Measurements from ENCODE around the gene HOXC6. TPM values are rescaled to one million over a fixed set of nuclear protein-coding genes. Genes with fewer than 3 reads are reported as not detected.

HOXC6 gene
- total RNA-seq, 1 experiment from 2014 or later: not detected

DNA sequence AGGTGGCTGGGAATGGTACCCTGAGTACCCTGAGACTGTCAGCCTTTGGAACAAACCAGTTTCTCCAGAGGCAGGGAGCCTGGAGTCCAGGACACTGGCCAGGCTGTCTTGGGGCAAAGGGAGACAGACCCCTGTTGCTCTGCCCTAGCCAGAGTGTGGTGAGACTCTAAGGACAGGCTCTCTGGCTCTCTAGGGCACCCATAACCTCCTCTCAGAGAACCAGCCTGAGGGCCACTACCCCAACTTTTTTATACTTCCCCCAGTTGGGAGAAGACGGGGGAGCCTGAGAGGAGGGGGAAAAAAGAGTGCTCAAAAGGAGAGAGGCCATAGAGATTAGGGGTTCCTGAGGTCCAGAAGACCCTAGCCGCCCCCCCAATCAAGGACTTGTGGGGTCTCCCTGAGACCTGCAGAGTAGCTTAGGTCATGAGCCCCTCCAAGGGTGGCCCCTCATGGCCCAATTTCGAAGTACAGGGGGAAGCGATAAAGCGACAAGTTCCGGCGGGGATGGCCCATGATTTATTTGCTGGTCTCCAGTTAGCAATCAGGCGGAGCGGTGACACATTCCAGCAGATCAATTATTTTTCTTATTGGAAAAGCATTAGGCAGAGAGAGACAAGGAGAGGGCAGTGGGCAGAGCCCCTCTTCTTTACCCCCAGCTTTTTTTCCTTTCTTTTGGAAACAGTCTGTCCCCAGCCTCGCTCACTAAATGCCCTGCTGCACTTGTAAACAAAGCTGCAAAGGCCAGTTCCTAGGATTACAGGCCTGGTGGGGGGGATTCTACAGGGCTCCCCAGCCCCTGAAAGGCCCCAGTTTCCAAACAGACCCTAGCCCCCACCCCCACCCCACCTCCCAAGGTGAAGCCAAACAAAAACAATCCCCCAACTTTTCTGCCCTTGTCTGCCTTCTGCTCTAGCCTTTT, 17.9 kb upstream of the HOXC6 start:
- Histone ChIP-seq H3K4me3 (ENCODE audit: low read length) (peak overlapping the region; percentile 52; the same call in 1 of the 2 replicates), H2AFZ (ENCODE audit: low read length) (peak overlapping the region; percentile 70; the same call in 1 of the 2 replicates), H3K27ac (ENCODE audit: low read length) (no peak overlapping the region), H3K27me3 (ENCODE audit: low read length) (no peaks in the 10 kb centered on the region), H3K4me2 (ENCODE audit: low read depth, low read length, poor library complexity, severe bottlenecking) (peak overlapping the region; percentile 53), H3K9me3 (ENCODE audit: low read length) (no peaks in the 10 kb centered on the region), H3K9me2 (replicated peaks; ENCODE audit: insufficient read depth, low read length) (no peaks in the 10 kb centered on the region), H3K79me2 (ENCODE audit: low read length) (no peaks in the 10 kb centered on the region), H3K36me3 (ENCODE audit: insufficient read depth, low read length) (no peaks in the 10 kb centered on the region), H3K4me1 (ENCODE audit: low read length) (peaks cover 19% of the 10 kb centered on the region), H3K9ac (ENCODE audit: low read length) (peak overlapping the region; percentile 50), H4K20me1 (ENCODE audit: insufficient read depth, low read depth, low read length) (no peaks in the 10 kb centered on the region)
- no peak for DNase-seq

DNA sequence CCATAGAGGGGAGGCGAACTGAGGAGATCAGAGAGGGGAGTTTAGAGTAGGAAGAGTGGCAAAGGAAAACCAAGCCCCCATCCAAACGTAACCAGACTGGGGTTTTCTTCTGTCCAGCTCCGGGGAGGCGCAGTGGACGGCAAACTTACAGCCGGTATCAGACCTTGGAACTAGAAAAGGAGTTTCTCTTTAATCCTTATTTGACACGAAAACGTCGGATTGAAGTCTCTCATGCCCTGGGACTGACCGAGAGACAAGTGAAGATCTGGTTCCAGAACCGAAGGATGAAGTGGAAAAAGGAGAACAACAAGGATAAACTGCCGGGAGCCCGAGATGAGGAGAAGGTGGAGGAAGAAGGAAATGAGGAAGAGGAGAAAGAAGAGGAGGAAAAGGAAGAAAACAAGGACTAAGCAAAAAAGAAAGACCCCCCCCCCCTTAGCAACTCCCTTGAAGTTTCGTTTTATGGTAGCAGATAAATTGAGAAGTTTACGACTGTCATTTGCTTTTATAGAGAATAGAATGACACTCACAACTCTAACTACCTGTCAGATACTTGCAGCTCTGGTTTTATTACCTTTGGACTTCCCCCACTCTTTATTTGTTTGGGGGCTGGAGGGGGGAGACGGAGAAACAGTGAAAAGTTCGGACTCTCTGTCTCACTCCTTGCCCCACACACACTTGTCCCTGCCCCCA, 17.1 kb upstream of the HOXC6 start:
- Histone ChIP-seq H3K79me2 (ENCODE audit: low read length) (no peaks in the 10 kb centered on the region), H3K4me2 (ENCODE audit: low read depth, low read length, poor library complexity, severe bottlenecking) (peak overlapping the region; percentile 53), H2AFZ (ENCODE audit: low read length) (peak overlapping the region; percentile 70; the same call in 1 of the 2 replicates), H3K27ac (ENCODE audit: low read length) (no peak overlapping the region), H3K9me3 (ENCODE audit: low read length) (no peaks in the 10 kb centered on the region), H3K27me3 (ENCODE audit: low read length) (no peaks in the 10 kb centered on the region), H4K20me1 (ENCODE audit: insufficient read depth, low read depth, low read length) (no peaks in the 10 kb centered on the region), H3K9ac (ENCODE audit: low read length) (peak overlapping the region; percentile 50), H3K9me2 (replicated peaks; ENCODE audit: insufficient read depth, low read length) (no peaks in the 10 kb centered on the region), H3K36me3 (ENCODE audit: insufficient read depth, low read length) (no peaks in the 10 kb centered on the region), H3K4me3 (ENCODE audit: low read length) (peak overlapping the region; percentile 52; the same call in 1 of the 2 replicates), H3K4me1 (ENCODE audit: low read length) (peaks cover 17% of the 10 kb centered on the region)
- DNase-seq: no peak

DNA sequence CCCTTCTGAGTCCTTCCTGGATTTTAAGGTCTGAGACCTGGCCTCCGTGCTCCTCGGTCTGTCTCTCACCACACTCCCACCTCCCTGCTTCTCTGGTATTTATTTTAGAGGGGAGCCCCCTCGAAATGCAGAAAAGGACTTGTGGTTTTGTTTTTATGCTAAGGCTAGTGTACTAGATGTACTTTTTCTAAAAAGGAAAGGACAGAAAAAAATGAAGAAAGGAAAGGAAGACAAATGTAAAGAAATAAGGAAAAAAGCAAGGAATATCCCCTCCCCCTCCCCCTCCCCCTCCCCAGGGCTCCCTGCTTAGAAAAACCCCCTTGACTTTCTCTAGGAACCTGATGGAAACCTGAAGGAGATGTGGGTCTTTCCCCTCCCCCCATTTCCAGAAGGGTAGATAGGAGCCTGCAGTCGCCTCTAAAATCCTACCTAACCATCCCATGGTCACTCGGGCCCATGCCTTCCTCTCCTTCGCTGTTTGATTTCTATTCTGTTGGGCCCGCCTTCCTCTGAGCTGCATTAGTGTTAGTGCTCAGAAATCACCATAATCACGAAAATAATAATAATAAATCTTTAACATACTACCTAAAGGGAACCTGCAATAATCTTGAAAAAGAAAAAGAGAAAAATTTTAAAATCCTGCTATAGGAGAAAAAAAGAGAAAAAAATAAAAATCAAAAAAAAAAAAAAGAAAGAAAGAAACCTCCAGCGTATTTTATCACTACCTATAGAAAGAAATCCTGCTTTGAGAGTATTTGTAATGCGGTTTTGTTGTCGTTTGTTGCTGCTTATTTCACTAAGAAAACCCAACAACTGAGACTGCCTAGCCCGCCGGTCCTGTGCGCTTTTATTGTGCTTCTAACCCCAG, 16.3 kb upstream of the HOXC6 start:
- H2AFZ ChIP-seq (ENCODE audit: low read length): peak overlapping the region; percentile 70; the same call in 1 of the 2 replicates
- no peaks in the 10 kb centered on the region for H3K27me3 ChIP-seq (ENCODE audit: low read length)
- peaks cover 14% of the 10 kb centered on the region for H3K4me1 ChIP-seq (ENCODE audit: low read length)
- H3K36me3 ChIP-seq (ENCODE audit: insufficient read depth, low read length): no peaks in the 10 kb centered on the region
- H3K4me3 ChIP-seq (ENCODE audit: low read length): peak overlapping the region; percentile 52; the same call in 1 of the 2 replicates
- H3K4me2 ChIP-seq (ENCODE audit: low read depth, low read length, poor library complexity, severe bottlenecking): peak overlapping the region; percentile 53
- no peaks in the 10 kb centered on the region for H4K20me1 ChIP-seq (ENCODE audit: insufficient read depth, low read depth, low read length)
- H3K9me2 ChIP-seq (replicated peaks; ENCODE audit: insufficient read depth, low read length): no peaks in the 10 kb centered on the region
- peak overlapping the region; percentile 50 for H3K9ac ChIP-seq (ENCODE audit: low read length)
- H3K9me3 ChIP-seq (ENCODE audit: low read length): no peaks in the 10 kb centered on the region
- no peak for DNase-seq
- H3K79me2 ChIP-seq (ENCODE audit: low read length): no peaks in the 10 kb centered on the region
- H3K27ac ChIP-seq (ENCODE audit: low read length): no peak overlapping the region

DNA sequence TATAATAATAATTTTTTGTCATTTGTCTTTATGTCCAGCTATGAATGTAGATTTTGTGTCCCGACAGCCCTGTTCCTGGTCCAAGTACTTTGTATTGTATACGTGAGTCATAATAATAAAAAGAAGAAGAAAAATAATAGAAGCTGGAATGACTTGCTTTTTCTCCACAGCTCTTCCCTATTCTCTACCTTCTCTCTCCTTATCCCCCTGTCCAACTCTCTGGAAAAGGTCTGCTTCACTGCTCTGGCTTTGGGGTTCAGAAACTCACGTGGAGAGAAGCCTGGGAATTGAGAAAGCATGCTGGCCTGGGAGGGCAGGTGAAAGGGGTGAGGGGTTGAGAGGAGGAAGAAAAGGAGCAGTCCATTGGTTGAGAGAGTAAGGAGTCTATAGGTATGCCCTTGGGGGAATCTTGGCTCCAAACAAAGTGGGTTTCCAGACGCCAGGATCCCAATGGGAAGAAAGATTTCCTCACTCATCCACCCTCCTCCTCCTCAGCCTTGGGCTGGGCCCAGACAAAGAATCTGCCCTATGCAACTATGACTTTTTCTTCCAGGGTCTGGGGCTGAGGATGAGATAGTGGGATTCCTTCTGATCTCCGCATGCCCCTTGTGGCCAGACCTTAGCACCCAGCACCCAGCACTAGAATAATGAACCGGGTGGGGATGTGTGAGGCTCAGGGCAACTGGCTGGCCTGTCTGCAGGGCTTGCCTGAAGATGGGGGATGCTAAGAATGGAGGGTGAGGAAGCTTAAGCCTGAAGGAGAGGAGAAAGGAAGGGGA, 15.4 kb upstream of the HOXC6 start:
- no peaks in the 10 kb centered on the region for H3K36me3 ChIP-seq (ENCODE audit: insufficient read depth, low read length)
- H3K27me3 ChIP-seq (ENCODE audit: low read length): no peaks in the 10 kb centered on the region
- peaks cover 18% of the 10 kb centered on the region for H3K4me1 ChIP-seq (ENCODE audit: low read length)
- H3K9ac ChIP-seq (ENCODE audit: low read length): no peak overlapping the region
- no peak overlapping the region for H3K27ac ChIP-seq (ENCODE audit: low read length)
- H3K4me2 ChIP-seq (ENCODE audit: low read depth, low read length, poor library complexity, severe bottlenecking): no peak overlapping the region
- H3K4me3 ChIP-seq (ENCODE audit: low read length): no peak overlapping the region
- no peaks in the 10 kb centered on the region for H3K79me2 ChIP-seq (ENCODE audit: low read length)
- H4K20me1 ChIP-seq (ENCODE audit: insufficient read depth, low read depth, low read length): no peaks in the 10 kb centered on the region
- H2AFZ ChIP-seq (ENCODE audit: low read length): no peak overlapping the region
- no peaks in the 10 kb centered on the region for H3K9me2 ChIP-seq (replicated peaks; ENCODE audit: insufficient read depth, low read length)
- no peak for DNase-seq
- no peaks in the 10 kb centered on the region for H3K9me3 ChIP-seq (ENCODE audit: low read length)

DNA sequence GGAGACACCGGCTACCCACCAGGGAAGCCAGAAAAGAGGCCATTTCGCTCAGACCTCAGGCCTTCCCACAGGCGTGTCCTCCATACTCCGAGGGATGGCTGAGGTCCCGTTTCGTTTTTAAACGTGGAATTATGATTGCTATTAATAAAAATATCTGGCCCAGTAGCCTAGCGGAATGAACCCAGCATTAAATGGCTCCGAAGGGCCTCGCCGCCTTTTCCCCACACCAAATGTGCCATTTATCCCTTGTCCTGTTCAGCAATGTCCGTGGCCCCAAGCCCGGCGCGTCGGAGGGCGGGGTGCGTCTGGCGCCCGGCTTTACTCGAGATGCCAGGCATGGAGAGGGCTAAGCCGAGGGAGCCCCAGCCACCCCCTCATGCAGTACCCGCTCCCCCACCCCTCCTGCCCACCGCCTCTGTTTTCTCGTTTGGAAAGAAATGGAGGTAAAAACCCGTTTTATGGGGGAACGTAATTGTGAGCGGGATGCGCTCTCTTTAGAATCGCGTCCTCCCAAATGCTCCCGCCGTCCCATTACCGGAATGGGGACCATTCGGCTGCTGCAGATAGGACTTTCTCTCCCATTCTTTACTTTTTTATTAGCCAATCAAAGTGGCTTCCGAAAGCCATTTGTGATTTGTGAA, 13.7 kb upstream of the HOXC6 start:
- H2AFZ ChIP-seq (ENCODE audit: low read length): no peak overlapping the region
- H3K9me2 ChIP-seq (replicated peaks; ENCODE audit: insufficient read depth, low read length): no peaks in the 10 kb centered on the region
- H3K9me3 ChIP-seq (ENCODE audit: low read length): no peaks in the 10 kb centered on the region
- no peaks in the 10 kb centered on the region for H3K79me2 ChIP-seq (ENCODE audit: low read length)
- no peaks in the 10 kb centered on the region for H3K36me3 ChIP-seq (ENCODE audit: insufficient read depth, low read length)
- peaks cover 26% of the 10 kb centered on the region for H3K4me1 ChIP-seq (ENCODE audit: low read length)
- H4K20me1 ChIP-seq (ENCODE audit: insufficient read depth, low read depth, low read length): no peaks in the 10 kb centered on the region
- no peaks in the 10 kb centered on the region for H3K27me3 ChIP-seq (ENCODE audit: low read length)
- no peak overlapping the region for H3K4me3 ChIP-seq (ENCODE audit: low read length)
- no peak overlapping the region for H3K9ac ChIP-seq (ENCODE audit: low read length)
- H3K4me2 ChIP-seq (ENCODE audit: low read depth, low read length, poor library complexity, severe bottlenecking): no peak overlapping the region
- H3K27ac ChIP-seq (ENCODE audit: low read length): no peak overlapping the region
- no peak for DNase-seq

DNA sequence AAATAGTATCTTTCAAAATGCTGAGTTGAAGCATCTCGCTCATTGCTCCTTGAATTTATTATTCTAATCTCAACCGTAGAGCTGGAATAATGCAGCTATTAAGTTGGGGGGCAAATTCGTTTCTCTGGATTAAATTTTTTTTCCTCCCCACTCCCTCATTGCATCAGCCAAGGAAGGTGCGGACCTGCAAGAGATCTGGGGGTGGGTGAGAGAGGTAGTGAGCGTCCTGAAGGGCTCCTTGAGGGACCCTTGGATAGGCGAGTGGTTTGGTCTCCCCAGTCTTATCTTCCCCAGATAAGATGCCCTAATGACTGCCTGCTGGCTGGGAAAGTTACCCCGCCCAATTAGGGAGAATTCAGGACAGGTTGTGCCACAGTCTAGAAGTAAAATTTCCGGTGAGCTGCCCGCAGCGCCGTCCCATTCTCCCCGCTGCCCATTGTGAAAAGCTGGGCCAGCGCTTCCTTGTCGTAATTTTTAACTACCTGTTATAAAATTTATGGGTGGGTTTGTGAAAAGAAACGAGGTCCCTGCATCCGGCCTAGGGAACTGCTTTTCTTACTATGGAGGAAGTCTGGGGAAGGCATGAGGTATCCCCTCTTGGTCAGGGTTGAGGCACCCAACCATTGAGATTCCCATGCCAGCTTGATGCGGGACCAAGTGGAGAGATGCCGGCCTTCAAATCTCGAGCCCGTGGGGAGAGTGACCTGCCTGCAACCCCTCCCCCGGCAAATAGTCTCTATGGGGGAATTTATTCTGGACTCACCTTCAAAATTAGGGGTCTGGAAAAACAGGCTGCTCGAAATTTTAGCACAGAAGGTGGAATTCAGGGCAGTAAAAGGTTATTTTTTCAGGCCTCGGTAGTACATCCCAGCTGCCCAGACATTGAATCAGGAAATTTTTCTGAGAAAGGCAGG, 13.0 kb upstream of the HOXC6 start:
- H2AFZ ChIP-seq (ENCODE audit: low read length): no peak overlapping the region
- no peaks in the 10 kb centered on the region for H3K27me3 ChIP-seq (ENCODE audit: low read length)
- H3K9me2 ChIP-seq (replicated peaks; ENCODE audit: insufficient read depth, low read length): no peaks in the 10 kb centered on the region
- no peaks in the 10 kb centered on the region for H4K20me1 ChIP-seq (ENCODE audit: insufficient read depth, low read depth, low read length)
- no peaks in the 10 kb centered on the region for H3K79me2 ChIP-seq (ENCODE audit: low read length)
- H3K4me2 ChIP-seq (ENCODE audit: low read depth, low read length, poor library complexity, severe bottlenecking): no peak overlapping the region
- no peaks in the 10 kb centered on the region for H3K36me3 ChIP-seq (ENCODE audit: insufficient read depth, low read length)
- no peak overlapping the region for H3K9ac ChIP-seq (ENCODE audit: low read length)
- no peak for DNase-seq
- H3K4me1 ChIP-seq (ENCODE audit: low read length): peaks cover 26% of the 10 kb centered on the region
- H3K4me3 ChIP-seq (ENCODE audit: low read length): no peak overlapping the region
- no peaks in the 10 kb centered on the region for H3K9me3 ChIP-seq (ENCODE audit: low read length)
- no peak overlapping the region for H3K27ac ChIP-seq (ENCODE audit: low read length)

Measured in Karpas-422 (cell line).